ENCODE data around the gene PANK4.
"Not testable (repeated sequence)": the region's sequence is repeated elsewhere in the genome, so short reads cannot be mapped to it uniquely, and the experiment has no call there.

DNA sequence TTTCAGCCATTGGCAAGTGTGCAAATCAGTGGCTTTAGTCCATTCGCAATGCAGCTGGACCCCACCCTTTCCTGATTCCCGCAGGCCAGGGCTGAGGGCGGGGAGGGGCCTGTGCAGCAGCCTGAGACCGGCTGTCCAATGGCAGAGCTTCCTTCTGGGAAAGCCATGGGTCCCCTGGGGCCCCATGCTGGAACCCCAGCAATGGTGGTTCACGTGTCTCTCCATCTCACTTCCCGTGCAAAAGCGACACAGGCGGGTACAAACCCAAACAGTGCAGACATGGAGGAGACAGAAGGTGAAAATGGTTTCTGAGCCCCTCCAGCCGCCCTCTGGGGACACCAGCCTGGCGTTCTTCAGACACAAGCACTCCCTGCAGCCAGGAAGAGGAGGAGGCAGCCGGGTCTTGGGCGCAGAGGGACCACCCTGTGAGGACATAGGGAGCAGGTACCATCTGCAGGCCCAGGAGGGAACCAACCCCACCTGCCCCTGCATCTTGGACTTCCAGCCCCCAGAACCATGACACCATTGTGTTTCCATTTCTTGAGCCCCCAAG is 24.0 kb upstream of the PANK4 start:
- TF ChIP-seq MYC (IDR thresholded peaks at IDR 0.05; ENCODE audit: borderline replicate concordance, low read length); POLR2A (IDR thresholded peaks at IDR 0.05; ENCODE audit: low read length); EP300 (IDR thresholded peaks at IDR 0.05): not testable (repeated sequence)
- TF ChIP-seq, protein P1, sequence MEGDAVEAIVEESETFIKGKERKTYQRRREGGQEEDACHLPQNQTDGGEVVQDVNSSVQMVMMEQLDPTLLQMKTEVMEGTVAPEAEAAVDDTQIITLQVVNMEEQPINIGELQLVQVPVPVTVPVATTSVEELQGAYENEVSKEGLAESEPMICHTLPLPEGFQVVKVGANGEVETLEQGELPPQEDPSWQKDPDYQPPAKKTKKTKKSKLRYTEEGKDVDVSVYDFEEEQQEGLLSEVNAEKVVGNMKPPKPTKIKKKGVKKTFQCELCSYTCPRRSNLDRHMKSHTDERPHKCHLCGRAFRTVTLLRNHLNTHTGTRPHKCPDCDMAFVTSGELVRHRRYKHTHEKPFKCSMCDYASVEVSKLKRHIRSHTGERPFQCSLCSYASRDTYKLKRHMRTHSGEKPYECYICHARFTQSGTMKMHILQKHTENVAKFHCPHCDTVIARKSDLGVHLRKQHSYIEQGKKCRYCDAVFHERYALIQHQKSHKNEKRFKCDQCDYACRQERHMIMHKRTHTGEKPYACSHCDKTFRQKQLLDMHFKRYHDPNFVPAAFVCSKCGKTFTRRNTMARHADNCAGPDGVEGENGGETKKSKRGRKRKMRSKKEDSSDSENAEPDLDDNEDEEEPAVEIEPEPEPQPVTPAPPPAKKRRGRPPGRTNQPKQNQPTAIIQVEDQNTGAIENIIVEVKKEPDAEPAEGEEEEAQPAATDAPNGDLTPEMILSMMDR (IDR thresholded peaks at IDR 0.05) = not testable (repeated sequence)
- TF ChIP-seq, protein P2, sequence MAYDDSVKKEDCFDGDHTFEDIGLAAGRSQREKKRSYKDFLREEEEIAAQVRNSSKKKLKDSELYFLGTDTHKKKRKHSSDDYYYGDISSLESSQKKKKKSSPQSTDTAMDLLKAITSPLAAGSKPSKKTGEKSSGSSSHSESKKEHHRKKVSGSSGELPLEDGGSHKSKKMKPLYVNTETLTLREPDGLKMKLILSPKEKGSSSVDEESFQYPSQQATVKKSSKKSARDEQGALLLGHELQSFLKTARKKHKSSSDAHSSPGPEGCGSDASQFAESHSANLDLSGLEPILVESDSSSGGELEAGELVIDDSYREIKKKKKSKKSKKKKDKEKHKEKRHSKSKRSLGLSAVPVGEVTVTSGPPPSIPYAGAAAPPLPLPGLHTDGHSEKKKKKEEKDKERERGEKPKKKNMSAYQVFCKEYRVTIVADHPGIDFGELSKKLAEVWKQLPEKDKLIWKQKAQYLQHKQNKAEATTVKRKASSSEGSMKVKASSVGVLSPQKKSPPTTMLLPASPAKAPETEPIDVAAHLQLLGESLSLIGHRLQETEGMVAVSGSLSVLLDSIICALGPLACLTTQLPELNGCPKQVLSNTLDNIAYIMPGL (CRISPR knock-in tag; IDR thresholded peaks at IDR 0.05; ENCODE audit: borderline replicate concordance) = not testable (repeated sequence)
- TF ChIP-seq, protein P3, sequence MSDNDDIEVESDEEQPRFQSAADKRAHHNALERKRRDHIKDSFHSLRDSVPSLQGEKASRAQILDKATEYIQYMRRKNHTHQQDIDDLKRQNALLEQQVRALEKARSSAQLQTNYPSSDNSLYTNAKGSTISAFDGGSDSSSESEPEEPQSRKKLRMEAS (IDR thresholded peaks at IDR 0.05) = not testable (repeated sequence)

Measured in A549 (cell line).